ENCODE data around the gene BANP.

The BANP gene

GRCh38 chr16:88121886-88122580 is 170.8 kb downstream of the BANP start:
- DNase-seq (ENCODE audit: low read depth), result no peak
- TF ChIP-seq, protein P1, sequence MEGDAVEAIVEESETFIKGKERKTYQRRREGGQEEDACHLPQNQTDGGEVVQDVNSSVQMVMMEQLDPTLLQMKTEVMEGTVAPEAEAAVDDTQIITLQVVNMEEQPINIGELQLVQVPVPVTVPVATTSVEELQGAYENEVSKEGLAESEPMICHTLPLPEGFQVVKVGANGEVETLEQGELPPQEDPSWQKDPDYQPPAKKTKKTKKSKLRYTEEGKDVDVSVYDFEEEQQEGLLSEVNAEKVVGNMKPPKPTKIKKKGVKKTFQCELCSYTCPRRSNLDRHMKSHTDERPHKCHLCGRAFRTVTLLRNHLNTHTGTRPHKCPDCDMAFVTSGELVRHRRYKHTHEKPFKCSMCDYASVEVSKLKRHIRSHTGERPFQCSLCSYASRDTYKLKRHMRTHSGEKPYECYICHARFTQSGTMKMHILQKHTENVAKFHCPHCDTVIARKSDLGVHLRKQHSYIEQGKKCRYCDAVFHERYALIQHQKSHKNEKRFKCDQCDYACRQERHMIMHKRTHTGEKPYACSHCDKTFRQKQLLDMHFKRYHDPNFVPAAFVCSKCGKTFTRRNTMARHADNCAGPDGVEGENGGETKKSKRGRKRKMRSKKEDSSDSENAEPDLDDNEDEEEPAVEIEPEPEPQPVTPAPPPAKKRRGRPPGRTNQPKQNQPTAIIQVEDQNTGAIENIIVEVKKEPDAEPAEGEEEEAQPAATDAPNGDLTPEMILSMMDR (conservative IDR thresholded peaks at IDR 0.05; ENCODE audit: low read length), result no peak
- H3K4me3 ChIP-seq (ENCODE audit: low read length), result no peak overlapping the region
